KOPT-K1 (cell line): ENCODE measurements around the gene H2BK1.

ENCODE experiments used
- H3K27ac ChIP-seq: fragments of 200-600 bp; sonication (generic); 2 replicates; pipeline ENCODE4 v1.5.1; 2016; ENCODE audit warnings: antibody characterized with exemption, mild to moderate bottlenecking, low read depth, low read length; ENCODE audit not compliant: poor library complexity, severe bottlenecking
- H3K36me3 ChIP-seq: fragments of 200-600 bp; sonication (generic); 2 replicates; pipeline ENCODE4 v1.5.1; 2017; ENCODE audit warnings: antibody characterized with exemption, mild to moderate bottlenecking, low read length, moderate library complexity; ENCODE audit not compliant: insufficient read depth
- H3K9me3 ChIP-seq: fragments of 200-600 bp; sonication (generic); 2 replicates; pipeline ENCODE4 v1.5.1; 2017; ENCODE audit warnings: antibody characterized with exemption, low read length, mild to moderate bottlenecking; ENCODE audit not compliant: insufficient read depth, poor library complexity, severe bottlenecking

The H2BK1 gene

DNA sequence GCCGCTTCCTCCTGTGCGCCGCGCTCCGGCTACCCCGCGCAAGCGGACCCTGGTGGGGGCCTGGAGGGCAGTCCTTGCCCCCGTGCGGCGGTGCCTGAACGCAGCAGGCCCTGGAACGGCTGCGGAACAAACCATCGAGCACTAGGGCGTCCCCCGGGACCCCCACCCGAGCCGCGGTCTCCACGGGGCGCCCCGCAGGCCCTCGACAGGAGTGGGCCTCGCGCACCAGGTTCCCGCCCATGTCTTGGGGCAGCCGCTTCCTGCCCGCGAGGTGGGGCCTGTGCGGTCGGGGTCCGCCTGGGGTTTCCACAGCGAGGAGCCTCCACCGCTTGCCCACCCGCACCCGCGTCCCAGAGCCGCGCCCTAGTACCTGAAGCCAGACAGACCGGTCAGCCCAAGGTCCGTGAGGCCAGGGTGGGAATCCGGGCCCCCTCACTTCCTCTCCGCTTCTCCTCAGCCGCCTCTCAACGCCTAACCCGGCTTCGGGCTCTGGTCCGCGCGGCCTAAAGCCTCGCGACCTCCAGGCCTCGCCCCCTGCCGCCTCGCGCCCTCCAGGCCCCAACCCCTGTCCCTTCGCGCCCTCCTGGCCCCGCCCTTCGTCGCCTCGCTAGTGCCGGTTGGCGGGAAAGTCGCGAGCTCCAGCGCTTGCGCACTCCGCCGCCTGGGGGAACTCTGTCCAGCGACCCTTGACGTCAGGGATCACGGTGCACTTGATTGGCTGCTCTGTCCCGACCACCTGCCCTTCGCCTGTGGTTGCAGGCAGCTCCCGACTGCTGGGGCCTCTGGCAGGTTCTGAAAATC, 35.8 kb downstream of the H2BK1 start:
- H3K9me3 ChIP-seq, result no peaks in the 10 kb centered on the region
- H3K27ac ChIP-seq, result no peak overlapping the region
- no peaks in the 10 kb centered on the region for H3K36me3 ChIP-seq

GRCh38 chr7:151173386-151174245, 36.7 kb downstream of the H2BK1 start:
- H3K36me3 ChIP-seq, result no peaks in the 10 kb centered on the region
- no peaks in the 10 kb centered on the region for H3K9me3 ChIP-seq
- H3K27ac ChIP-seq, result no peak overlapping the region

- Histone ChIP-seq H3K27ac (no peak overlapping the region), H3K36me3 (no peaks in the 10 kb centered on the region), H3K9me3 (no peaks in the 10 kb centered on the region)
Observed at GRCh38 chr7:151172273-151173141, 37.8 kb downstream of the H2BK1 start.

- H3K27ac ChIP-seq, result no peak overlapping the region
- H3K36me3 ChIP-seq, result no peaks in the 10 kb centered on the region
- H3K9me3 ChIP-seq, result no peaks in the 10 kb centered on the region
Observed at GRCh38 chr7:151168787-151169162, 41.5 kb downstream of the H2BK1 start.

DNA sequence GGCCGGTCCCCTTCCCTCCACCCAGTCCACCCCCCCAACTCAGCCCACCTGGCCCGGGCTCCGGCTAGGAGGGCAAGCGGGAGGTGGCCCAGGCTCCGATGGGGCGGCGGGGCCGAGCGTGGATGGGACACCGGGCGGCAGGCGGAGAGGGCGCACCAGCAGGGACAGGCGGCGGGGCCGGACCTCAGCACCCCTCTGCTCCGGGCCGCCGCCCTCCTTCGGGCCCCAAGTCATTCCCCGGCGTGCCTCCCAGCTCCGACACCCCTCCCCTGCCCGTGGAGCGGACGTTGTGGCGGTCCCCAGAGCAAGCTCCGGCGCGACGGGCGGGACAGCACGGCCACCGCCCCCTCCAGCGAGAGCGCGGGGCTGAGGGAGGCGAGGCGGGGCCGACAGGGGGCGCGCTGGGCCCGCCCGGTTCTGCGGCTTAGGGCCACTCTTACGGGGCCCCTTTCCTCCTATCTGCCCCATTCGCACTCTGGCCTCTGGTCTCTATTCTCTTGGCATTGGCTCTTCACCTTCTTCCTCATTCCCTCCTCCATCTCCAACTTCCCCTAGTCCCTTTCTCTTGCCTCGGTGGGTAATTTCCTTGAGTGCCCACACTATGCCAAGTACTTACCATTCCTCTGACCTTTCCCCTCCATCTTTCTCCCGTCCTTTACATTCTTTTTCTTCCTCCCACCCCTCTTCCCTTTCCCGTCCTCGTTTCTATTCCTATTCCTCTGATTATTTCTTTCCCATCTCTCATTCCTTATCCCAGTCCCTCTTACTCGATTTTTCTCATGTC, 42.1 kb downstream of the H2BK1 start:
- Histone ChIP-seq H3K27ac (no peak overlapping the region), H3K9me3 (no peaks in the 10 kb centered on the region)

DNA sequence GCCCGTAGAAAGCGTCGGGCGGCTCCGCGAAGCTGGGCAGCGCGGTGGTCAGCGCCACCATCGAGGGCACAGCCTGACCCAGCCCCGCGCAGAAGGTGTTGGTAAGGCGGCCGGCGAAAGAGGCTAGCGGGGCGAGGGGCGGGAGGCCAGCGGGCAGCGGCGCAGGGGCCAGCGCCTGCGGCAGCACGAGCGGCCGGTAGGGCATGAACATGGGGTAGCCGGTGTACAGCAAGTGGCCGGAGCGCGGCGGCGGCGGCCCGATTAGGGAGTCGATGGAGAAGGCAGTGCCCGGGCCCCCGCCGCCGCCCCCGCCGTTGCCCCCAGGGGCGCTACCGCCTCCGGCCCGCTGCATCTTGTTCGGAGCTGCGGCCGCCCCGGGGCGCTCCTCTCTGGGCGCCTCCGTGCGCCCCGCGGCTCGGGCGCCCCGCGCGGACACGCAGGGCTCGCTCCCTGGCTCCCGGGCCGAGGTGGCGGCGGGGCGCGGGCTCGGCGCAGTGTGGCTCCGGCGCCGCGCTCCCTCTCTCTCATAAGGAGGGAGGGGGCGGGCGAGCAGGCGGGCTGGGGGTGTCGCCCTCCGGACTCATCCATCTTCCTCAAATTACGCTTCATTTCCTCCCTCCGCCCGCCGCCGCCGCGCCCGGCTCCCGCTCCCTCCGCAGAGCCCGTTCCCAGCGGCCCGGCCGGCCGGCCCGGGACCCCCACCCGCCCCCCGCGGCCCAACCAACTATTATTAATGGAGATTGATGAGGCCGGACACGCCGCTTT, 42.9 kb downstream of the H2BK1 start, which contains the start of gene GBX1:
TSS of gene GBX1 (minus strand) at position 498 of the 765 bp plus-strand sequence. CDS start at position 352, 146 bp downstream.
- Histone ChIP-seq H3K9me3 (no peaks in the 10 kb centered on the region), H3K36me3 (no peaks in the 10 kb centered on the region), H3K27ac (no peak within 1 kb of the TSS)

More for the DNA sequence above, 42.1 kb downstream of the H2BK1 start:
- no peaks in the 10 kb centered on the region for H3K36me3 ChIP-seq

DNA sequence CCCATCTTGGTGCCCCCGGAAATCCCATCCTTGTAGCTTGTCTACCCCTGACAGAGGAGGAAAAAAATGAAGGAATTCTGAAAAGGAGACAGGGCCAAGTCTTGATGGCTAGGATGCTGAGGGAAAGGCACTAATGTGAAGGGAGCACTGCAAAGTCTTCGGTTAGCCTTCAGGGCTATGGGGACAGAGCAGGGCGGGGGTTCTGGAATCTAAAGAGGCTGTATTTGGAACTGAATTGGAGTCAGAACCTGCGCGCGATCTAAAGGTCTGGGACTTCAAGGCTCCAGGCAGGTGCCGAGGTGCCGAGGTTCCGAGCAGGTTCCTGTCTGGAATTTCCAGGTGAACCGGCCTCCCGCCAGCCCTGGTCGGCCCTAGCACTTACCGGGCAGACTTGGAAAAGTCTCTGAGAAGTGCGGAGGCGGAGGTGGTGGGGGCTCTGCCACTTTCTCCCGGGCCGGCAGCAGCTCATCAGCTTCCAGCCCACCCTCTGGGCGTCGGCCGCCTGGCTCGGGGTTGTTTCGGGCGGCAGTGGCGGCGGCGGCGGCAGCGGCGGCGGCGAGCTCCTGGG, 43.6 kb downstream of the H2BK1 start:
- no peaks in the 10 kb centered on the region for H3K9me3 ChIP-seq
- no peaks in the 10 kb centered on the region for H3K36me3 ChIP-seq
- no peak overlapping the region for H3K27ac ChIP-seq

DNA sequence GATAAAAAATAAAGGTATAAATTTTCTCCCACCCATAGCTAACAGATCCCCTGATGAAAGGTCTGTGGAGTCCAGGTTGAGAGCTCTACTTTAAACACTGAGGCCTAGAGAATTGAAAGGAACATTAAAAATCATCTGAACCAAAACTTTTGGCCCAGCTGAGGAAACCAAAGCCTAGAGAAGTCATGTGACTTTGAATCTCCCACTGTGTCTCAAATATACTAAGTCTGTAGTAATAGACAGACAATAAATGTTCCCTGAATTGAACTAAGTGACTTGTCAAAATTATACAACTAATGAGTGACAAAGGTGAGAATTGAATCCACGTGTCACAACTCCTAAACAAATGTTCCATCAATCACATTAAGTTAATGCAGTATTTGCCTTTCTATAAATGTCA, 48.5 kb downstream of the H2BK1 start:
- H3K36me3 ChIP-seq, result no peaks in the 10 kb centered on the region
- H3K27ac ChIP-seq, result no peak overlapping the region
- H3K9me3 ChIP-seq, result no peaks in the 10 kb centered on the region
